Testis (tissue), 2 donors: ENCODE measurements around the gene CHAC2.

ENCODE experiments used
- CTCF ChIP-seq, 3 experiments: fragments of 450-650 bp in 2 of 3; fragments of 200-600 bp in 1 of 3; sonication (generic) in 1 of 3; IDR thresholded peaks; one replicate each; pipeline ENCODE4 v1.5.1; 2016 to 2019; ENCODE audit warnings: antibody characterized with exemption in 3 of 3, mild to moderate bottlenecking in 2 of 3, moderate library complexity in 1 of 3
- POLR2A ChIP-seq: fragments of 450-650 bp; IDR thresholded peaks from one replicate; pipeline ENCODE4 v1.6.1; 2017; ENCODE audit warnings: antibody characterized with exemption, mild to moderate bottlenecking, moderate library complexity

GRCh38 chr2:53770264-53770663 is 2.7 kb downstream of the CHAC2 start:
- no peak for TF ChIP-seq CTCF (IDR thresholded peaks at IDR 0.05)
- no peak for TF ChIP-seq POLR2A
